GM04504 (cell line): ENCODE data around the gene TP53BP2.
"Not testable (repeated sequence)": the region's sequence is repeated elsewhere in the genome, so short reads cannot be mapped to it uniquely, and the experiment has no call there.

Experiments used
- DNase-seq: peaks from one replicate; pipeline ENCODE4 v3.0.0-alpha.2; 2012; ENCODE audit warnings: low read depth

TP53BP2 gene

GRCh38 chr1:223831755-223832636 lies 13.8 kb downstream of the TP53BP2 start:
- peak; percentile 17 for DNase-seq

- no peak for DNase-seq
These were observed 16.1 kb downstream of the TP53BP2 start for GRCh38 chr1:223829678-223830077.

- DNase-seq, result no peak
These were observed 17.4 kb downstream of the TP53BP2 start for GRCh38 chr1:223828162-223828848.

GRCh38 chr1:223827193-223827663 lies 18.5 kb downstream of the TP53BP2 start:
- no peak for DNase-seq

- DNase-seq, result no peak
These were observed 19.7 kb downstream of the TP53BP2 start for GRCh38 chr1:223825767-223826748.

- no peak for DNase-seq
These were observed 21.0 kb downstream of the TP53BP2 start for GRCh38 chr1:223824712-223825111.

GRCh38 chr1:223824287-223824686 lies 21.5 kb downstream of the TP53BP2 start:
- DNase-seq, result no peak

- DNase-seq, result no peak
These were observed 24.8 kb downstream of the TP53BP2 start for GRCh38 chr1:223820971-223821370.

- DNase-seq, result no peak
These were observed 25.3 kb downstream of the TP53BP2 start for GRCh38 chr1:223820515-223820858.

GRCh38 chr1:223819730-223820514 lies 25.8 kb downstream of the TP53BP2 start:
- peak; percentile 31 for DNase-seq

- DNase-seq, result not testable (repeated sequence)
These were observed 28.5 kb downstream of the TP53BP2 start for GRCh38 chr1:223817265-223817664.

GRCh38 chr1:223815865-223816264 lies 29.9 kb downstream of the TP53BP2 start:
- no peak for DNase-seq

- DNase-seq, result no peak
These were observed 30.5 kb downstream of the TP53BP2 start for GRCh38 chr1:223815020-223815853.

GRCh38 chr1:223813645-223814044 lies 32.1 kb downstream of the TP53BP2 start:
- no peak for DNase-seq

GRCh38 chr1:223811634-223812101 lies 34.1 kb downstream of the TP53BP2 start:
- peak; percentile 16 for DNase-seq

- DNase-seq, result no peak
These were observed 35.2 kb downstream of the TP53BP2 start for GRCh38 chr1:223810586-223810985.

GRCh38 chr1:223809905-223810304 lies 35.8 kb downstream of the TP53BP2 start:
- not testable (repeated sequence) for DNase-seq

GRCh38 chr1:223803211-223803610 lies 42.5 kb downstream of the TP53BP2 start:
- no peak for DNase-seq

GRCh38 chr1:223802602-223803001 lies 43.1 kb downstream of the TP53BP2 start:
- DNase-seq, result no peak

GRCh38 chr1:223802032-223802431 lies 43.7 kb downstream of the TP53BP2 start:
- DNase-seq, result no peak
